Measurements from ENCODE around the gene NNAT.

Gene NNAT

DNA sequence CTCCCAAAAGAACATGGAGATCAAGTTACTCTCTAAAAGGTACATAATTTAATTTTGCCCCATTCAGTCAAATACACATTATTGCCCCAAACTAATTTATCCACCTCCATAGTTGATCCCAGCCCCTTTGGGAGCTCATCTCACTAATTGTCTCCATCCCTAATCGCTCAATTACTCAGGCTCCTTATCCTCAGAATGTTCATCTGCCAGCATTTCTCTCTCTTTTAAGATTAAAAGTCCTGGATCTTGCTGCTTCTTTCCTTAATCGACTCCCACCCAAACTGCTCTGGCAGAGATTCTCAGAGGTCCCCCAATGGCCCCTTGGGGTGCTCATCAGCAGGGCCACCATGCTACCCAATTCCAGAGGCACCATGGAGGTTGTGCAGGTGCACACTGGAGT is 18.4 kb upstream of the NNAT start:
- no peak for DNase-seq (ENCODE audit: low read depth)
- H3K4me3 ChIP-seq (ENCODE audit: low read length), result no peak overlapping the region
- TF ChIP-seq, protein P1, sequence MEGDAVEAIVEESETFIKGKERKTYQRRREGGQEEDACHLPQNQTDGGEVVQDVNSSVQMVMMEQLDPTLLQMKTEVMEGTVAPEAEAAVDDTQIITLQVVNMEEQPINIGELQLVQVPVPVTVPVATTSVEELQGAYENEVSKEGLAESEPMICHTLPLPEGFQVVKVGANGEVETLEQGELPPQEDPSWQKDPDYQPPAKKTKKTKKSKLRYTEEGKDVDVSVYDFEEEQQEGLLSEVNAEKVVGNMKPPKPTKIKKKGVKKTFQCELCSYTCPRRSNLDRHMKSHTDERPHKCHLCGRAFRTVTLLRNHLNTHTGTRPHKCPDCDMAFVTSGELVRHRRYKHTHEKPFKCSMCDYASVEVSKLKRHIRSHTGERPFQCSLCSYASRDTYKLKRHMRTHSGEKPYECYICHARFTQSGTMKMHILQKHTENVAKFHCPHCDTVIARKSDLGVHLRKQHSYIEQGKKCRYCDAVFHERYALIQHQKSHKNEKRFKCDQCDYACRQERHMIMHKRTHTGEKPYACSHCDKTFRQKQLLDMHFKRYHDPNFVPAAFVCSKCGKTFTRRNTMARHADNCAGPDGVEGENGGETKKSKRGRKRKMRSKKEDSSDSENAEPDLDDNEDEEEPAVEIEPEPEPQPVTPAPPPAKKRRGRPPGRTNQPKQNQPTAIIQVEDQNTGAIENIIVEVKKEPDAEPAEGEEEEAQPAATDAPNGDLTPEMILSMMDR (IDR thresholded peaks at IDR 0.05; ENCODE audit: insufficient read depth, low read depth, low read length, missing control alignments), result no peak

DNA sequence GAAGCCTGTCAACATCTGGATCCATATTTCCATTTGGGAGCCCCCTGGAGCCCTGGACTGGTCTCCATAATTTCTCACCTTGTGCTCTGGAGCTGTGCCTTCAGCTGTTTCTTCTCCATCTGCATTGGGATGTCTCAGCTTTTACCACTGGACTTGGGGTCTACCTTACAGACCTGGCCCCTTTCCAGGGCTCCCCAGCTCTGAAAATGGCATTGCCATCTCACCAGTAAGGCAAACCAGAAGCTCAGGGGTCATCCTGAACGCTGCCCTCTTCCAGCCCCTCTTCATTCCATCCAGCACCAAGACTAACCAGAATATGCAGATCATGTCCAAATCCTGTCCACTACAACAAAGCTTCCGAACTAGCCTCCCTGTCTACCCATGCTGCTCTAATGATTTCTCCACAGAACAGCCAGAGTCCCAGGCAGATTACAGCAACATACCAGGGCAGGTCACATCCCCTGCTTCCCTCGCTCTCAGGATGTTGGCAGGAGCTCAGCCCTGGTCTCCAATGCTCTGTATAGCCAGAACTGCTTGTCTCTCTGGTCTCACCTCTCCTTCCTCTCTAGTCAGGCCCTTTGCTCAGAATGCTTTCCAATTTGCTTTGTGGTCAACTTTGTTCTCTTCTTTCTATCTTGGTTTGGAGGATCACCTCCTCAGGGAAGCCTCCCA is 17.7 kb upstream of the NNAT start:
- TF ChIP-seq, protein P1 (IDR thresholded peaks at IDR 0.05; ENCODE audit: insufficient read depth, low read depth, low read length, missing control alignments), result no peak
- DNase-seq (ENCODE audit: low read depth), result no peak
- H3K4me3 ChIP-seq (ENCODE audit: low read length), result no peak overlapping the region

DNA sequence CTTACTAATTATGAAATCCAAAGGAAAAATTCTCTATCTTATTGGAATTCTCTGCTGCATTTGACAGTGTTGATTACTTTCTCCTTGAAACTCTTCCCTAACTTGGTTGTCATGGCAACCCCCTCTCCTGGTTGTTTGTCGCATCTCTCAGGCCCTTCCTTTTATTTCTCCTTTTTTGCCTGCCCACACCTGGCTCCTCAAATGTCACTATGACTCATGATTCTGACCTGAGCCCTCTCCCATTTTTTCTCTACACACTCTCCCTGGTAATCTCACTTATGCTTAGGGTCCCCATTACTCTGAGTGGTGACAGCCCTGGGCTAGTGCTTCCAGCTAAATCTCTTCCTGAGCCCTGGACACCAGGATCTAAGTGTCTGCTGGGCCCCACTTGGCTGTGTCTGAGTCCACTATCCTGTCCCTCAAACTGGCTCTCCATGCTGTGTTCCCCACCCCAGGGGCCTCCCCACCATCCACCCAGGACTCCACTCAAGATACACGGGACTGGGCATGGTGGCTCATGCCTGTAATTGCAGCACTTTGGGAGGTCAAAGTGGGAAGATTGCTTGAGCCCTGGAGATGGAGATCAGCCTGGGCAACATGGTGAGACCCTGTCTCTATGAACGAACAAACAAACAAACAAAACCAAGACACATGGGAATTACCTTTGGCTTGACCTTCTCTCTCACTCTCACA is 16.5 kb upstream of the NNAT start:
- no peak for DNase-seq (ENCODE audit: low read depth)
- H3K4me3 ChIP-seq (ENCODE audit: low read length), result no peak overlapping the region
- TF ChIP-seq, protein P1 (IDR thresholded peaks at IDR 0.05; ENCODE audit: insufficient read depth, low read depth, low read length, missing control alignments), result no peak

DNA sequence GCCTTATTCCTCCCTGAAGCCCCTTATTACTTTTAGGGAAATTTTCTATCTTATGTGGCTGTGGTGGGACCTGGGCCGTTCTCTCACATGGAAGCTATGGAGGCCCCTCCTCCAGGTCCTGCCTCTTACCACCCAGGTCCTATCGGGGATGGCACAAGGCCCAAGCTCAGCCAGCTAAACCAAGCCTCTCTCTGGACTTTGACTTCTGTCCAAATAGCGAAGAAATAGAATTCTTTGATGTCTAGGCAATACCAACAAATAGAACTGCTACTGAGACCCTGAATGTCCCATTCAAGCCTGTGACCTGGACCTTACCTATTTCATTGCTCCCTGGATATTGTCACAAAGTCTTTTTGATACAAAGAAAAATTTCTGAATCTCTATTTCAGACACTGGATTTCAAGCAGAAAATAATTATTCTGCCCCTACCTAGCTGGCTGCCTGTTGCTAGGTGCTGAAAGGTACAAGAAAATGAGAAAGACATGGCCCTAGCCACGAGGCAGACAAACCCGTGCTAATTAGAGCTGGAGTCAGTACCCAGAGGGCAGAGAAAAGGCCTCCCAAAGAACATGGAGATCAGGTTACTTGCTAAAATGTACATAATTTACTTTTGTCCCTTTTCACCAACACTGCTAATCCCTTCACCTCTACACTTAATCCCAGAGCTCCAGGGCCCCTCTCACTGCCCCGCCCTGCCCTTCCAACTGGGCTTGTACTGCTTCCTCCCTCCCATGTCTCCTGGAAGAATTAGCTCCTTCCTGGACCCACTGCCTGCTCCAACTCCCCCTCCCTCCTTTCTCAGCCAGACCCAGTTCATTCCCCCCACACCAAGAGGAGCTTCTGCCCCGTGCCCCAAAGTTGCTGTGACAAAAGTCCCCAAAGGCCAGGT is 15.5 kb upstream of the NNAT start:
- DNase-seq (ENCODE audit: low read depth), result no peak

DNA sequence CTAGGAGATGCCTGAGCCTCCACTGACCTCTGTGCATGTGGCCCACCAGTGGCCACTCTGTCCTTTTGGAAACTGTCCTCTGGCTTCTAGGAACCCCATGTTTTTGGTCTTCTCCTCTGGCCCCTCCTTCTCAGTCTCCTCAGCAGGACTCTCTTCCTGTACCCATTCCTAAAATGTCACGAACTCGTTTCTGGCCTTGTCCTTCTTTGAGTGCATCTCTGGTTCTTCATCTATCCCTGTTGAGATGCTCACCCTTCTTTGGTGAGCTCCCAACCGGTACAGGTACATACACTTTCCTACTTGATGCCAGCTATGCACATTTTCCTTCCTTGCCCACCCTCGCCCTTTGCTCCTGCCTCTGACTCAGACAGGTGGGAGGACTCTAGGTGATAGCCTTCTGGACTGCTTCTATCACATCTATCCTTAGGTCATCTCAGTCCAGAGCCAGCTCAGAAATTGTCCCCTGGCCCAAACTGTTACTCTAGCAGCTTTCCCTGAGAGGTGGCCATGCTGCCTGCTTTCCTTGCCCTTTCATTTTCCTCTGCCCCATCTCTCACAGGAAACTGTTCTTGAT is 14.8 kb upstream of the NNAT start:
- no peak for DNase-seq (ENCODE audit: low read depth)

More for the DNA sequence above, 15.5 kb upstream of the NNAT start:
- TF ChIP-seq, protein P1 (IDR thresholded peaks at IDR 0.05; ENCODE audit: insufficient read depth, low read depth, low read length, missing control alignments), result no peak
- H3K4me3 ChIP-seq (ENCODE audit: low read length), result no peak overlapping the region

DNA sequence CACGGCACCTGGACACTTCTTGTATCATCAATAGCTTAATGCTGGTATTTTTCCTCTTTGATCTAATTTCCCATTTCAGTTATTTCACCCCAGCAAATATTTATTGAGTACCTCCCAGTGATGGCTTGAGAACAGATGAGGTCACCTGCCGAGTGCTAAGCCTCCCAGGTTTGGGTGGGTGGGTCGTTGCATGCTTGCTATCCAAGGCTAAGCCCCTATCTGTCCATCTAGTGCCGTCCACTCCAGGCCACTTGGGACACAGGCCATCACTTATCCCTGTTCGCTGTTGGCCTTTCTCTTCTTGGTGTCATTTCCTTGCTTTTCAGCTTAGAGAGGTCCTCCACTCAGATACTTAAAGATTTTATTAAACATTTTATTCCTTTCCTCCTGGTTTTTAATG is 10.8 kb upstream of the NNAT start:
- H3K4me3 ChIP-seq (ENCODE audit: low read length), result no peak overlapping the region
- DNase-seq (ENCODE audit: low read depth), result no peak
- TF ChIP-seq, protein P1 (IDR thresholded peaks at IDR 0.05; ENCODE audit: insufficient read depth, low read depth, low read length, missing control alignments), result no peak

More for the DNA sequence above, 14.8 kb upstream of the NNAT start:
- H3K4me3 ChIP-seq (ENCODE audit: low read length), result no peak overlapping the region
- TF ChIP-seq, protein P1 (IDR thresholded peaks at IDR 0.05; ENCODE audit: insufficient read depth, low read depth, low read length, missing control alignments), result no peak

All from epithelial cell of esophagus (primary cell).